Epidermal melanocyte (primary cell): ENCODE measurements around the gene DGCR8.
A peak's percentile ranks its signal among the peaks of the same experiment; 100 is the strongest.
"Not testable (repeated sequence)": the region's sequence is repeated elsewhere in the genome, so short reads cannot be mapped to it uniquely, and the experiment has no call there.

Experiments used
- DNase-seq: peaks from one replicate; pipeline ENCODE4 v3.0.0; 2011; ENCODE audit warnings: low spot score; ENCODE audit not compliant: insufficient read length

The DGCR8 gene

DNA sequence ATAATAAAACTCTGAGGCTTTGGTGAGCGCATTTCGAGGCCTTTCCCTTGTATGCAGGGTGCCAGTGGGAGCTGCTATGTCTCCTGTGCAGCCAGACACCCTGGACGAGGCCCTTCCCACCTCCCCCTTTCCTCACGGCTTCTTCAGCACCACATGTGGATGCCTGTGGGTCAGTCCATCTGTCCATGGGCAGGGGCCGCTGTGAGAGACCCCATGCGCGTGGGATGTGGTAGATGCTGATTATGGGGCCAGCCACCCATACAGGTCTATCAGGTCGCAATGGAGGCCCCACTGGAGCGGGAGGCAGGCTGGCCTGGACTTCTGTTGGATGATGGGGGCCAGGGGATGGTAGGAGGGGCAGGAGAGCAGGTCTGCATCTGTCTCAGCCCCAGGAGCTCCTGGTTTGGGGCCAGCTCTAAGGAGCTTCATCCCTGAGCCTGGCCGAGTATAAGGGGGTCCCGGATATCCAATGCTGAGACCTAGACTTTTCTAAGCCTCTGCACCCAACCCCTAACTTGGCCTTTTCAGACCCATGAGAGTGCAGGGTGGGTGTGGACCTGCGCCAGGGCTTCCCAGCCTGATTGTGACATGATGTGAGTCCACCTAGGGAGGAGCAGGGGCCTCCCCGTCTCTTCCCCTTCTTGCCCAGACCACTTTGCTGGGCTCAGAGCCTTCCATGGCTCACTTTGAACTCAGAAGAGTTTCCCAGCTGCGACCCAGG lies 14.0 kb upstream of the DGCR8 start:
- DNase-seq, result no peak

- no peak for DNase-seq
Observed at GRCh38 chr22:20066617-20067383, 13.2 kb upstream of the DGCR8 start.

DNA sequence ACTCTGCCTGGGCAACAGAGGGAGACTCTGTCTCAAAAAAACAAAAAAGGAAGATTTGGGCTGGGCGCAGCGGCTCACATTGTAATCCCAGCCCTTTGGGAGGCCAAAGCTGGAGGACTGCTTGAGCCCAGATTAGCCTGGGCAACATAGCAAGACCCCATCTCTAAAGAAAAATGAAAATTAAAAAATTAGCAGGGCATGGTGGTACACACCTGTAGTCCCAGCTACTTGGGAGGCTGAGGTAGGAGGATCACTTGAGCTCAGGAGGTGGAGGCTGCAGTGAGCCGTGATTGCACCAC lies 12.7 kb upstream of the DGCR8 start:
- DNase-seq, result not testable (repeated sequence)

GRCh38 chr22:20068640-20069039 lies 11.4 kb upstream of the DGCR8 start:
- DNase-seq, result no peak

DNA sequence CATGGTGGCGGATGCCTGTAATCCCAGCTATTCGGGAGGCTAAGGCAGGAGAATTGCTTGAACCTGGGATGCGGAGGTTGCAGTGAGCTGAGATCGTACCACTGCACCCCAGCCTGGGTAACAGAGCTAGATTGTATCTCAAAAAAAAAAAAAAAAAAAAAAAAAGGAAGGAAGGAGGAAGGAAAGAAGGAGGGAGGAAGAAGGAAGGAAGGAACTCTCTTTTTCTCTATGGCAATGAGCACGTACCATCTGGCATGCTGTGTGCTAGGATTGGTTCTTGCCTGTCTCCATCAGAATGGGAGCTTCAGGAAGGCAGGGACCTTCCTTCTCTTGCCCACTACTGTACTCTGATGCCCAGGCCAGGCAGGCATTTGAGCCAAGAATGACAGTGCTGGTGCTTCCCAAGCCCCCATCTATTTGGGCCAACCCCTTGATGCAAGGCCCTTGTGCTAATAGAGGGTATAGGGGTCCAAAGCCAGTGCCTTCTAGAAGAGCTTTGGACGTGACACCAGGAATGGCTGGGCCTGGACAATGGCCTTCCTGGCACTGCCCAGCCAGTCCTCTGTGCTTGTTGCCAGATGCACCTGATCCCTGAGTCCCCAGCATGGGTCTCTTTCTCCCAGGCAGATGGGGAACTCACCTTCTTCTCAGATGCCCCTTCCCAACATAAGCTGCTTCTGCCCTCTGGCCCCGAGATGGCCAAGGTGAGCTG lies 10.6 kb upstream of the DGCR8 start:
- no peak for DNase-seq

GRCh38 chr22:20071524-20071972 lies 8.5 kb upstream of the DGCR8 start:
- no peak for DNase-seq

DNA sequence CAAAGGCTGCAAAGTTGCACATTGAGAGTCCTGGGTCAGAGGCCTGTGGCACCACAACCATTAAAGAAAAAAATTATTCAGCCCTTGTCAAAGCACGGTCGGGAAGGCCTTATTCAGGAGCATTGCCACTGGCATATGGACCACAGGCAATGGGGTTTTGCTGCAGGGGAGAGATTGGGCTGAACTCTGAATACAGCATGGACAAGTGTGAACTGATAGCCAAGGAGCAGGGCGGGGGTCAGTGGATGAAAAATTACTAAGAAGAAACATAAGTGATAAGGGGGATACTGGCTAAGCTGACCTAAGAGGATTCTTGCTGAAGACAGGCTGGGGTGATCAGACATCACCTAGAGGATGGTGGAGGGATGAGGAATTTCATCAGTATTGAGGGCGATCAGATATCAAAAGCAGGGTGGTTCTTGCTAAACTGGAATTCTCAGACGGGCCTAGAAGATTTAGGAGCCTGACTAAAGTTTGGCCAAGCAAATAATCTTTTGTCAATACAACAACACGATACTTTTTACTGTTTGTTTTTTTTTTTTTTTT lies 3.3 kb upstream of the DGCR8 start:
- no peak for DNase-seq

DNA sequence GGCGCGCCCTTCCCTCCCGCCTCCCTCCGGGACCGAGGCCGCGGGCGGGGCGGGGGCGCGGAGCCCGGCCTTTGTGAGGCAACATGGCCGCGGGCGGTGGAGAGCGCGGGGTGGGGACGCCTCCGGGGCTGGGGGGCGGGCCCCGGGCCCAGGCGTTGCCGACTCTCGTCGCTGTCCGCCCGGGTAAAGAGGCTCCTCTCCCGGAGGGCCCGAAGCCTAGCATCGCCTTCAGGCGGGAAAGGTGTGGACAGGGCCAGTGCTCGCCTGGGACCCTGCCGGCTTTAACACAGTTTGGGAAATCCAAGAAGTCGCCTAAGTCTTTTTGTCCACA lies 369 bp downstream of the DGCR8 start:
- peak; percentile 50 for DNase-seq

GRCh38 chr22:20080776-20081654 lies 974 bp downstream of the DGCR8 start:
- DNase-seq, result no peak

DNA sequence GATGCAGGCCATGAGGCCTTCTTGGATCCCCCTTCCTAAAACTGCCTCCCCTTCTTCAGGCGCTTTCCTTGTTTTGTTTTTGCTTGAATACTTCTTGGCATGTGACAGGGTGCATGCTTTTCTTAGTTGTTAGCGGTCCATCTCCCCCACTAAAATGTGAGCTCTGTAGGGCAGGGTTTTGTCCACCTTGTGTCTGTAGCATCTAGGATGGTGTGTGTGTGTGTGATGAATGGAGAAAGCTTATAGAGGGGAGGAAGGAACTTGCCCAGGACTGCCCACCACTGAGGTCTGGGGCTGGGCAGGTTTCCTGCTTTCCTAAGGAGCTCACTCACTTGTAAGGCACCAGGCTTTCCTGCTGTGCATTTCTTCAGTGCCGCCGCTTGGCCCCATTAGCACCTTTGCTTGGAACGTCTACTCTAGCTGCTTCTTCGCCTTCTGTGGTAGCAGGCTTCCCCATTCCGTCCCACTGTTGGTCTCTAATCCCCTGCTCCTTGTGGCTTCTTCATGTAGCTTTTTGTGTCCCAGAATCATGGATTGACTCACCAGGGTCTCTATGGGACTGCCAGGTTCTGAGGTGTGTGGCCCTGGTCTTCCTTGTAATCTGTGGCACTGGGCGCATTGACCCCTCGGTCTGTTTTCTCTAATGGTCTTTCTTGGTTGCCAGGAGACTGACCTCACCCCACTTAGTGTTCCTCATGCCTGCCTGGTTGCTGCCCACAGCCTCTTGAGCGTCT lies 3.3 kb downstream of the DGCR8 start:
- DNase-seq, result no peak

DNA sequence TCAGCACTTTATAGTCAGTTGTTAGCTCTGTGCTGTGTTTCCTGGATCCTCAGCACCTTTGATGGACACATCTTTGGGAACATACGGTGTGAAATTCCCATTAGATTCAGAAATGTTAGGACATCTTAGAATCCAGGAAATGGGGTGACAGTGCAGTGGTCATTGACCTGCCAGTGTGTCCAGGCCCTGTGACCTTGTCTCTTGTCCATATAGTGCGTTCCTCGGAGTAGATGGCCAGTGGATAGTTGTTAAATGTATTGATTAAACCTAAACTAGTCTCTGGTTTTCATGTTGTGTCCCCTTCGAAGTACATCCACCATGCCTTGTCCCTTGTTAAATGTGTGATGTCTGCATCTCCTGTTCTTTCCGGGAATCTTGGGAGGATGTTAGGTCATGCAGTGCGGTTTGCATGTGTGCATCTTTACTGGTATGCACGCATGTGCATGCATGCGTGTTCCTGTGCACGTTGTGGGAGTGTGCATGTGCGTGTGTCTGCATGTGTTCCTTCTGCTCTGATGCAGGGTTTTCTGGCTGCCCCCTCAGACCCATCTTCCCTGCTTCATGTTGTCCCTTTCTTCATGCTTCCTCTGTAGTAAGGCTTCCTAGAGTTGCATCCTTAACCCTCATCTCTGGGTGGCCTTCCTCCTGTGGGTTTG lies 4.0 kb downstream of the DGCR8 start:
- DNase-seq, result no peak

DNA sequence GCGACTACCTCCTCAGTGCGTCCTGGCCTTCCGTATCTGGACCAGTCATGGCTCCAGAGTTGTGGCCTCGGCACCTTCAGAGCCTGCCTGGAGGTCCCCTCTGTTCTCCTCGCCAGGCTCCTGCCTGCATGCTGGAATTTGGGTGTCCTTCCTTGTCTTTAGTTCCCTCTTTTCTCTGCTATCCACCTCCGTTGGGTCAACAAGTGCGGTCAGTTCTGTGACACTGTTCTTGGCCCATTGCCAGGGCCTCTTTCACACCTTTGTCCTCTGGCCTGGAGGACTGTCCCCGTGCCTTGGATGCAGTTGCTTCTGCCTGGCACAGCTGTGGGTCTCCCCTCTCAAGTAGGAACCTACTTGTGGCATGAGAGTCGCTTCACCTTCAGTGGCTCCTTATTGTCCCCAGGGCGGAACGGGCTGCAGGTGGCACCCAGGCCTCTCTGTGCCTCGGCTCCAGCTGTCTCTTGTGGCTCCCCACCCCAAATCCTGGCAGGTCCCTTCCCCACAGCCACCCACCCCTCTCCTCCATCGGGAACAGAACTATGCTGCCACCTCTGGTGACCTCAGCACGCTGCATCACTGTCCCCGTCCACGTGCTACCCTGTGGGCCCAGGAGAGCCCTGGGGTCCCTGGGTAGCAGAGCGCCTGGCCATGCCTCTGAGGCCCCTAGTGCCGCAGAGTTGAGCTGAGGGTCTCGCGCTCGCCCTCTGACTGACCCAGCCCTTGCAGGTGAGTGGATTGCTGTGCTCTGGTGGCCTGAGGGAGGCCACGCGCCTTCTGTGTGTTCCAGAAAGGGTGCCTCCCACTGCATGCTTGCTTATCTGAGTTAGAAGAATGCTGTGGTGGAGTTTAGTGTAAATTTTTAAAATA lies 4.7 kb downstream of the DGCR8 start:
- DNase-seq, result no peak

GRCh38 chr22:20085651-20086050 lies 5.6 kb downstream of the DGCR8 start:
- no peak for DNase-seq

- no peak for DNase-seq
Observed at GRCh38 chr22:20086101-20086599, 6.1 kb downstream of the DGCR8 start.

DNA sequence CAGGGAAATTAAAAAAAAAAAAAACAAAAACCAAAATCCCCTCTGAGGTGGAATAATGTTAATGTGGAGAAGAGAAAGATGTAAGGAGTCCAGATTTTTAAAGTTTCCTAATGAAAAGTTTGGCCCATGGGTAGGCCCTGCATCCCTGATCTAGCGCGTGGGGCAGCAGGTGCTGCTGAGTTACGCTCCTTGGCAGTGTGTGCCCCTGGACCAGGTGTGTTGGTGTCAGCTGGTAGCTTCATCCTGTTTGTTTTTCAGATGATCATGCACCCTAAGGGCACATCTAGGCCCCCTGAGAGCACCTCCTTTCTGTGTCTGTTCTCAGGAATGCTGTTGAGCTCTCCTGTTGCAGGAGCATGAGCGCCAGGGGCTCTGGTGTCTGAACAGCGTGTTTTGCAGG lies 6.7 kb downstream of the DGCR8 start:
- no peak for DNase-seq

DNA sequence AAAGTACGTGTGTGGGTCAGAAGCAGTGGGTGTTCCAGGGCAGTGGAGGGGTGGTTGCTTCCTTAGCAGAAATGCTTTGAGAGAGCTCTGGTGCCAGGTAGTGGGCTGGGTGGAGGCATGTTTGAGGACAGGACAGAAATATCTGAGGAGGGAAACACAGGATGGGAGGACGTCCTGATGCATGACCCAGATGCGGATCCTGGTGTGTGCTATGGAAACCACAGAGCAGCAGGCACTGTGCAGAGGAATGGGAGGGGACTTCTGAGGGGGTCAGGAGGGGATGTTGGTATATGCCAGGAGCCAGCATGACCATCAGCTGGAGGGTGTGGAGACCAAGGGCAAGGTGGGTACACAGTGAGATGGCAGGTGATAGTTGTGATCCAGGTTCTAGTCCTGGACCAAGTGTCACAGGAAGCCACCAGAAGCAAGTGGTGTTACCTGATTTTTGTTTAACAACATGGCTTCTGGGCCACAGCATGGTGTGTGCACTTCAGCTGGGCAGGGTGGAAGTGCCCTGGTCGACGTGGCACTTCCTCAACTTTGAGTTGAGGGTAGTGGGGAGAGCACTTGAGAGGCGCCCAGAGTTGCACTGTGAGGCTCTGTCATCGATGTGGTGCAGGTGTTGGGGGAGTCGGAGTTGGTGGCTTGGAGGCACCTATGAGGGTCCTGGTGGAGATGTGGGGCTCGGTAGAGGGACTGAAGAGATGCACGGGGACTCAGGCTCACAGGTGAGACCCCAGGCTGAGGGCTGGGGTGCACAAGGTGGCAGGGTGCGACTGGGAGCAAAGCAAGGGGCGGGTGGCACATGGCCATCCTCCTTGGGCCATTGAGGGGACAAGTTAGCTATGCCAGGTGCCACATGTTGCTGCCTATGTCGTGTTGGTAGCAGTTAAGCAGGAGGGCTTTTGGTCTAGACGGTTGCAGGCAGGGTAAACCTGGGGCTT lies 7.5 kb downstream of the DGCR8 start:
- DNase-seq, result no peak

GRCh38 chr22:20088263-20088648 lies 8.2 kb downstream of the DGCR8 start:
- DNase-seq, result no peak
